ENCODE measurements around the gene CDX1.

- TF ChIP-seq CTCF (IDR thresholded peaks at IDR 0.05; ENCODE audit: insufficient read depth, low read length, poor library complexity, severe bottlenecking) (no peak), EZH2phosphoT487 (conservative IDR thresholded peaks at IDR 0.05; ENCODE audit: low read length) (no peak)
Measured at GRCh38 chr5:150219142-150219541, 52.6 kb downstream of the CDX1 start.

Measured in SU-DHL-6 (cell line).